ENCODE data around the gene FGFR1OP2. TPM values are rescaled to one million over a fixed set of nuclear protein-coding genes. Genes with fewer than 3 reads are reported as not detected.
"Not testable (repeated sequence)": the region's sequence is repeated elsewhere in the genome, so short reads cannot be mapped to it uniquely, and the experiment has no call there.

The FGFR1OP2 gene
- total RNA-seq, 4 donors from 2014 or later = 13.7 to 85.4 (median 43.9) TPM

GRCh38 chr12:26896913-26897312 is 41.4 kb upstream of the FGFR1OP2 start:
- Histone ChIP-seq H3K27me3 (no peaks in the 10 kb centered on the region), H3K27ac (no peak overlapping the region), H3K9me3 (no peaks in the 10 kb centered on the region), H3K4me3 (no peak overlapping the region), H3K4me1 (no peaks in the 10 kb centered on the region), H3K36me3 (peaks cover 0 to under 1% (median 0%) of the 10 kb centered on the region in 4 donors)
- TF ChIP-seq EP300 (IDR thresholded peaks at IDR 0.05; ENCODE audit: low read depth) = no peak
- no peak for TF ChIP-seq POLR2AphosphoS5 (IDR thresholded peaks at IDR 0.05)
- no peak for TF ChIP-seq POLR2A (IDR thresholded peaks at IDR 0.05)
- no peak for TF ChIP-seq CTCF (IDR thresholded peaks at IDR 0.05)
- WGBS, 2 donors (ENCODE audit: low coverage in 1 of 2) = 93 to 99% methylated on average over 2 of the region's 2 CpGs
- intact Hi-C loops (cut with DNase I; ENCODE audit: low total_unique reads) = no loop called here
- in situ Hi-C loops (cut with MboI; ENCODE audit: low pct_ligation_motif_present in 1 of 4, low pct_unique_long_range_greater_than_20kb in 1 of 4, low sequenced_read_pairs in 3 of 4) = no loop called here
- no peak for DNase-seq

GRCh38 chr12:26903396-26903795 is 34.9 kb upstream of the FGFR1OP2 start:
- H3K4me3 ChIP-seq; in situ Hi-C loops (cut with MboI; ENCODE audit: low pct_ligation_motif_present in 1 of 4, low pct_unique_long_range_greater_than_20kb in 1 of 4, low sequenced_read_pairs in 3 of 4); H3K9me3 ChIP-seq; H3K27ac ChIP-seq; DNase-seq; H3K4me1 ChIP-seq; intact Hi-C loops (cut with DNase I; ENCODE audit: low total_unique reads); H3K27me3 ChIP-seq: not testable (repeated sequence)
- peaks cover 0 to 36% (median 12%) of the 10 kb centered on the region in 4 donors for H3K36me3 ChIP-seq
- 63 to 67% methylated on average over 3 of the region's 3 CpGs for WGBS, 2 donors (ENCODE audit: low coverage in 1 of 2)

GRCh38 chr12:26906024-26906423 is 32.2 kb upstream of the FGFR1OP2 start:
- peaks cover 0 to 44% (median 15%) of the 10 kb centered on the region in 4 donors for H3K36me3 ChIP-seq
- TF ChIP-seq POLR2A (IDR thresholded peaks at IDR 0.05) (no peak), POLR2AphosphoS5 (IDR thresholded peaks at IDR 0.05) (no peak), EP300 (IDR thresholded peaks at IDR 0.05; ENCODE audit: low read depth) (no peak)
- peaks cover 0 to 4% of the 10 kb centered on the region in 2 donors for H3K9me3 ChIP-seq
- DNase-seq = no peak
- in situ Hi-C loops (cut with MboI; ENCODE audit: low pct_ligation_motif_present in 1 of 4, low pct_unique_long_range_greater_than_20kb in 1 of 4, low sequenced_read_pairs in 3 of 4) (no loop called here), intact Hi-C loops (cut with DNase I; ENCODE audit: low total_unique reads) (no loop called here)
- H3K4me3 ChIP-seq = no peak overlapping the region
- WGBS, 2 donors (ENCODE audit: low coverage in 1 of 2) = 50 to 71% methylated on average over 1 of the region's 1 CpG
- H3K27me3 ChIP-seq = no peaks in the 10 kb centered on the region
- H3K27ac ChIP-seq = no peak overlapping the region
- H3K4me1 ChIP-seq = no peaks in the 10 kb centered on the region

GRCh38 chr12:26906704-26907103 is 31.6 kb upstream of the FGFR1OP2 start:
- no peaks in the 10 kb centered on the region for H3K4me1 ChIP-seq
- H3K4me3 ChIP-seq = no peak overlapping the region
- intact Hi-C loops (cut with DNase I; ENCODE audit: low total_unique reads) = no loop called here
- peaks cover 0 to 51% (median 16%) of the 10 kb centered on the region in 4 donors for H3K36me3 ChIP-seq
- H3K9me3 ChIP-seq = peaks cover 0 to 4% of the 10 kb centered on the region in 2 donors
- in situ Hi-C loops (cut with MboI; ENCODE audit: low pct_ligation_motif_present in 1 of 4, low pct_unique_long_range_greater_than_20kb in 1 of 4, low sequenced_read_pairs in 3 of 4) = no loop called here
- no peaks in the 10 kb centered on the region for H3K27me3 ChIP-seq
- DNase-seq = no peak
- WGBS, 2 donors (ENCODE audit: low coverage in 1 of 2) = 23% methylated on average over 1 of the region's 1 CpG; no CpG with 5 or more reads in 1 of the 2 donors
- TF ChIP-seq POLR2AphosphoS5 (IDR thresholded peaks at IDR 0.05) (no peak), EP300 (IDR thresholded peaks at IDR 0.05; ENCODE audit: low read depth) (no peak), POLR2A (IDR thresholded peaks at IDR 0.05) (no peak), CTCF (IDR thresholded peaks at IDR 0.05) (no peak)
- H3K27ac ChIP-seq = no peak overlapping the region

GRCh38 chr12:26918321-26919215 is 19.7 kb upstream of the FGFR1OP2 start:
- 79 to 94% methylated on average over 5 of the region's 5 CpGs for WGBS, 2 donors (ENCODE audit: low coverage in 1 of 2)

More at GRCh38 chr12:26918321-26919215, 19.7 kb upstream of the FGFR1OP2 start:
- no peak for TF ChIP-seq EP300 (IDR thresholded peaks at IDR 0.05; ENCODE audit: low read depth)
- TF ChIP-seq POLR2A (IDR thresholded peaks at IDR 0.05) = no peak
- no peak for TF ChIP-seq CTCF (IDR thresholded peaks at IDR 0.05)
- no peak for TF ChIP-seq POLR2AphosphoS5 (IDR thresholded peaks at IDR 0.05)
- no peak for DNase-seq
- H3K36me3 ChIP-seq = peaks cover 0 to 34% (median 11%) of the 10 kb centered on the region in 4 donors
- in situ Hi-C loops (cut with MboI; ENCODE audit: low pct_ligation_motif_present in 1 of 4, low pct_unique_long_range_greater_than_20kb in 1 of 4, low sequenced_read_pairs in 3 of 4) = no loop called here
- no peaks in the 10 kb centered on the region for H3K4me1 ChIP-seq
- H3K4me3 ChIP-seq = no peak overlapping the region
- intact Hi-C loops (cut with DNase I; ENCODE audit: low total_unique reads) = no loop called here
- H3K27me3 ChIP-seq = no peaks in the 10 kb centered on the region
- H3K27ac ChIP-seq = no peak overlapping the region
- no peaks in the 10 kb centered on the region for H3K9me3 ChIP-seq

All from transverse colon (tissue), 4 donors.